Measurements from ENCODE around the gene ACTG1.

- TF ChIP-seq CTCF (IDR thresholded peaks at IDR 0.05) (no peak), POLR2A (IDR thresholded peaks at IDR 0.05) (no peak)
These were observed 37.6 kb downstream of the ACTG1 start for GRCh38 chr17:81474958-81475357.

Data from Peyer's patch (tissue), 4 donors.